ENCODE measurements around the gene YTHDF2.
"Not testable (repeated sequence)": the region's sequence is repeated elsewhere in the genome, so short reads cannot be mapped to it uniquely, and the experiment has no call there.

- not testable (repeated sequence) for TF ChIP-seq POLR2AphosphoS5 (IDR thresholded peaks at IDR 0.05; ENCODE audit: low read depth, low read length); POLR2A (IDR thresholded peaks at IDR 0.05; ENCODE audit: low read depth, low read length); TAF1 (IDR thresholded peaks at IDR 0.05; ENCODE audit: borderline replicate concordance, low read depth, low read length)
Observed at GRCh38 chr1:28721927-28722326, 14.8 kb upstream of the YTHDF2 start.
